Panc1 (cell line): ENCODE measurements around the gene GMPR.

Source experiments
- CTCF ChIP-seq: fragments of 450-650 bp; IDR thresholded peaks from 2 replicates; pipeline ENCODE4 v1.5.1; 2017; ENCODE audit warnings: mild to moderate bottlenecking
- SIN3A ChIP-seq: IDR thresholded peaks from 2 replicates; pipeline ENCODE4 v1.6.1; 2012; ENCODE audit warnings: low read depth, mild to moderate bottlenecking, low read length, moderate library complexity, borderline replicate concordance; ENCODE audit not compliant: insufficient read depth

GRCh38 chr6:16301511-16301910, 63.1 kb downstream of the GMPR start:
- TF ChIP-seq CTCF (no peak), SIN3A (no peak)
